GM12878 (cell line): ENCODE data around the gene TNFSF15. TPM values are rescaled to one million over a fixed set of nuclear protein-coding genes. Genes with fewer than 3 reads are reported as not detected.

Experiments
- ATAC-seq: fragments of 200-7000 bp; cut with Tn5 transposase; 3 replicates; pipeline ENCODE4 v1.9.1; 2020; ENCODE audit warnings: mild to moderate bottlenecking, moderate library complexity
- BruUV-seq: library from RNA; stranded (reverse); fragments of 400-500 nt; replicated peaks from 2 replicates; lab custom pipeline; 2021; lab: Mats Ljungman, UMichigan
- CTCF ChIA-PET: fragments of 300-600 bp; sonication (Branson Sonifier 250); formaldehyde crosslinking; extraction: SDS; loops from one replicate; lab custom pipeline; 2021; ENCODE audit warnings: inconsistent platforms; lab: Yijun Ruan, JAX
- POLR2A ChIA-PET: fragments of 350-600 bp; formaldehyde crosslinking; extraction: SDS; loops from one replicate; lab custom pipeline; 2021; ENCODE audit warnings: inconsistent platforms; lab: Charles Lee
- RAD21 ChIA-PET: fragments of 300-600 bp; sonication (Branson Sonifier 250); formaldehyde crosslinking; loops from one replicate; lab custom pipeline; 2023; ENCODE audit warnings: antibody characterized with exemption; ENCODE audit not compliant: unreplicated experiment; lab: Charles Lee
- SMC1A ChIA-PET: fragments of 300-600 bp; sonication (Branson Sonifier 250); formaldehyde crosslinking; loops from one replicate; lab custom pipeline; 2023; ENCODE audit not compliant: unreplicated experiment, uncharacterized antibody; lab: Charles Lee
- DNase-seq: peaks from one replicate; pipeline ENCODE4 v3.0.0-alpha.2; 2011; ENCODE audit warnings: low read depth, low spot score
- FAIRE-seq: peaks from 3 replicates; lab custom pipeline; 2011; peaks lifted over from hg19 to GRCh38; lab: Jason Lieb, UNC
- H2AFZ ChIP-seq: 2 replicates; pipeline ENCODE4 v1.6.0; 2011; ENCODE audit warnings: low read depth, low read length, control low read depth; ENCODE audit not compliant: control insufficient read depth
- H3K27ac ChIP-seq: 2 replicates; pipeline ENCODE4 v1.5.1; 2011; ENCODE audit warnings: control low read depth; ENCODE audit not compliant: control insufficient read depth, insufficient read depth
- H3K27me3 ChIP-seq, 2 experiments: replicated peaks in 1 of 2; 2 replicates each; pipeline versions ENCODE4 v1.6.0 to v1.6.1; 2011; ENCODE audit warnings: low read length in 1 of 2; ENCODE audit not compliant: control insufficient read depth in 2 of 2, insufficient read depth in 2 of 2
- H3K36me3 ChIP-seq, 2 experiments: 2 replicates each; pipeline ENCODE4 v1.5.1; 2011; ENCODE audit warnings: low read length in 1 of 2; ENCODE audit not compliant: control insufficient read depth in 2 of 2, insufficient read depth in 2 of 2
- H3K4me1 ChIP-seq: 2 replicates; pipeline ENCODE4 v1.6.1; 2011; ENCODE audit warnings: mild to moderate bottlenecking, low read length, moderate library complexity, mixed read lengths; ENCODE audit not compliant: control insufficient read depth, insufficient read depth
- H3K4me2 ChIP-seq: 2 replicates; pipeline ENCODE4 v1.6.0; 2011; ENCODE audit warnings: control low read depth; ENCODE audit not compliant: control insufficient read depth, insufficient read depth
- H3K4me3 ChIP-seq: fragments of 200-600 bp; sonication (generic); 2 replicates; pipeline ENCODE4 v1.5.1; 2016
- H3K79me2 ChIP-seq: 2 replicates; pipeline ENCODE4 v1.6.0; 2011; ENCODE audit warnings: low read length; ENCODE audit not compliant: control insufficient read depth, insufficient read depth
- H3K9ac ChIP-seq: 2 replicates; pipeline ENCODE4 v1.8.0; 2011; ENCODE audit warnings: low read length, control low read depth, mixed read lengths; ENCODE audit not compliant: control insufficient read depth, insufficient read depth
- H3K9me3 ChIP-seq: replicated peaks from 3 replicates; pipeline ENCODE4 v1.5.1; 2011; ENCODE audit warnings: mild to moderate bottlenecking, low read length; ENCODE audit not compliant: control insufficient read depth, insufficient read depth
- H4K20me1 ChIP-seq: 2 replicates; pipeline ENCODE4 v1.6.0; 2011; ENCODE audit not compliant: control insufficient read depth, insufficient read depth
- CHD2 ChIP-seq: IDR thresholded peaks from 2 replicates; pipeline ENCODE4 v1.6.1; 2011; ENCODE audit warnings: low read depth, low read length, improper control_type of control experiment, borderline replicate concordance
- IKZF1 ChIP-seq: fragments of 450-650 bp; conservative IDR thresholded peaks from 2 replicates; pipeline ENCODE4 v1.6.1; 2017; ENCODE audit warnings: antibody characterized with exemption, mild to moderate bottlenecking
- MTA3 ChIP-seq: IDR thresholded peaks from 2 replicates; pipeline ENCODE4 v1.6.1; 2012; ENCODE audit warnings: low read length, inconsistent platforms, borderline replicate concordance
- NR2C1 ChIP-seq: fragments of 450-650 bp; IDR thresholded peaks from 2 replicates; pipeline ENCODE4 v1.6.1; 2017; ENCODE audit warnings: antibody characterized with exemption, mild to moderate bottlenecking, moderate library complexity
- SREBF1 ChIP-seq: IDR thresholded peaks from 2 replicates; pipeline ENCODE4 v1.6.1; 2012; ENCODE audit warnings: mild to moderate bottlenecking, low read length
- WGBS: methylation state at CpG from one replicate; pipeline ENCODE4 v1.1.6; 2016; ENCODE audit warnings: low lambda C conversion rate; ENCODE audit not compliant: insufficient replicate concordance, insufficient coverage; ENCODE audit errors: missing lambda C conversion rate; 5-methylcytosine and 5-hydroxymethylcytosine counted together
- in situ Hi-C: fragments of 300-500 bp; cut with MboI; formaldehyde crosslinking; loops from 9 replicates; pipeline ENCODE4 v1.14.3; 2018; ENCODE audit warnings: mixed read lengths
- intact Hi-C: fragments of 100-400 bp; cut with micrococcal nuclease; formaldehyde crosslinking; loops from one replicate; pipeline ENCODE4 v1.14.2; 2022; ENCODE audit not compliant: unreplicated experiment
- polyA plus RNA-seq, 11 experiments: library from polyadenylated mRNA; depleted of rRNA in 4 of 11; unstranded in 6 of 11; stranded (reverse) in 5 of 11; fragments of >200 nt; fragmentation: Nextera tagmentation in 4 of 11; fragmentation: Illumina TruSeq in 1 of 11; extraction: Ambion mirVana in 4 of 11; extraction: Trizol in 1 of 11; gene quantifications; 1 replicate in 1 of 11; 2 replicates in 10 of 11; pipeline versions ENCODE4 v1.2.1 to v1.2.3, GENCODE V29; 2011 to 2016; ENCODE audit warnings: inconsistent platforms in 2 of 11, missing spikeins in 2 of 11, low read depth in 1 of 11
- total RNA-seq, 4 experiments: library from RNA; depleted of rRNA in 3 of 4; stranded (reverse); fragments of >200 nt in 3 of 4; fragmentation: Illumina TruSeq in 1 of 4; extraction: Trizol in 1 of 4; gene quantifications; 2 replicates each; pipeline versions ENCODE4 v1.2.1 to v1.2.3, GENCODE V29; 2013 to 2021
- TF ChIP-seq, protein P1 (sequence below): fragments of 450-650 bp; IDR thresholded peaks from 2 replicates; pipeline ENCODE4 v1.6.1; 2017; ENCODE audit warnings: mild to moderate bottlenecking, moderate library complexity
- TF ChIP-seq, protein P2 (sequence below): fragments of 450-650 bp; IDR thresholded peaks from 2 replicates; pipeline ENCODE4 v1.6.1; 2017; ENCODE audit warnings: low read depth, mild to moderate bottlenecking, moderate library complexity
- TF ChIP-seq, protein P3 (sequence below): fragments of 450-650 bp; IDR thresholded peaks from 2 replicates; pipeline ENCODE4 v1.6.1; 2016; ENCODE audit warnings: mild to moderate bottlenecking
- TF ChIP-seq, protein P4 (sequence below): fragments of 450-650 bp; IDR thresholded peaks from 2 replicates; pipeline ENCODE4 v1.6.1; 2017; ENCODE audit warnings: mild to moderate bottlenecking, moderate library complexity

Gene TNFSF15
- total and polyA plus RNA-seq, 10 of the 15 experiments (the other 5 are each of a cell fraction or from before 2014, with no cell fraction given) = 0.03 TPM; not detected in 9

DNA sequence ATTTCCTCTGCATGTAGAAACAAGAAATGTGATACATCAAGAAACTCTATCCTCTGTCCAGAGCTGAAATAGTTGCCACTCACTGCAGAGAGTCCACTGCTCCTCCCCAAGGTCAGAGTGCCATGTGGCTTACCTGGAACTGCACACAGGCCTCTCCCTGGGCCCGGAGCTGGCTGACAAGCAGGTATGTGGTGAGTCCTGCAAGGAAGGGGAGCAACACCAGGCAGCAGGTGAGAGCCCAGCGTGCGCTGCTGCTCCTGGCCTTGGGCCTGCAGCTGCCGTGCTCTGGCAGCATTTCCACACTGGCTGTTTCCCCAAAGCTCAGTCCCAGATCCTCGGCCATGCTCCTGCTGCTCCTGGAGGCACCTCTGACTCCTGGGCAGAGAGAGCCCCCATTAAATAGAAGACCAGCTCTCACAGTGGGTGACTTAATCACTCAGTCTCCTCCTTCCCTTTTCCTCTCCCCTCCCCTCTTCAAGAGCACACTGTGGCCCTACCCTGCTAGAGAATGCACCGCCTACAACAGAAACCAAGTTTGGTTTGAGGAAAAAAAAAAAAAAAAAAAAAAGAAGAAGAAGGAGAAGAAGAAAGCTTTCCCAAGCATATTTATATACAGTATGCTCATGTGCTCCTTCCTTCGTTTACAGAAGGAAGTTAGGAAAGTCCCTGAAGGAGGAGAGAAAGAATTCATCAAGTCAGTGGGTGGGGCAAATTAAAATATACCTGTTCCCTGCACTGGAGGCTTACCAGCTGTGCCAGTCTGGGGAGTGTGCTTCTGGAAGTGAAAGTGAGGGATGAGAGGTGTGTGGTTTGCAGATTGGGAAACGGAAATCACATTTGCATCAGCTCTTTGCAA lies at the start of gene TNFSF15 (continued):
- TF ChIP-seq, protein P1, sequence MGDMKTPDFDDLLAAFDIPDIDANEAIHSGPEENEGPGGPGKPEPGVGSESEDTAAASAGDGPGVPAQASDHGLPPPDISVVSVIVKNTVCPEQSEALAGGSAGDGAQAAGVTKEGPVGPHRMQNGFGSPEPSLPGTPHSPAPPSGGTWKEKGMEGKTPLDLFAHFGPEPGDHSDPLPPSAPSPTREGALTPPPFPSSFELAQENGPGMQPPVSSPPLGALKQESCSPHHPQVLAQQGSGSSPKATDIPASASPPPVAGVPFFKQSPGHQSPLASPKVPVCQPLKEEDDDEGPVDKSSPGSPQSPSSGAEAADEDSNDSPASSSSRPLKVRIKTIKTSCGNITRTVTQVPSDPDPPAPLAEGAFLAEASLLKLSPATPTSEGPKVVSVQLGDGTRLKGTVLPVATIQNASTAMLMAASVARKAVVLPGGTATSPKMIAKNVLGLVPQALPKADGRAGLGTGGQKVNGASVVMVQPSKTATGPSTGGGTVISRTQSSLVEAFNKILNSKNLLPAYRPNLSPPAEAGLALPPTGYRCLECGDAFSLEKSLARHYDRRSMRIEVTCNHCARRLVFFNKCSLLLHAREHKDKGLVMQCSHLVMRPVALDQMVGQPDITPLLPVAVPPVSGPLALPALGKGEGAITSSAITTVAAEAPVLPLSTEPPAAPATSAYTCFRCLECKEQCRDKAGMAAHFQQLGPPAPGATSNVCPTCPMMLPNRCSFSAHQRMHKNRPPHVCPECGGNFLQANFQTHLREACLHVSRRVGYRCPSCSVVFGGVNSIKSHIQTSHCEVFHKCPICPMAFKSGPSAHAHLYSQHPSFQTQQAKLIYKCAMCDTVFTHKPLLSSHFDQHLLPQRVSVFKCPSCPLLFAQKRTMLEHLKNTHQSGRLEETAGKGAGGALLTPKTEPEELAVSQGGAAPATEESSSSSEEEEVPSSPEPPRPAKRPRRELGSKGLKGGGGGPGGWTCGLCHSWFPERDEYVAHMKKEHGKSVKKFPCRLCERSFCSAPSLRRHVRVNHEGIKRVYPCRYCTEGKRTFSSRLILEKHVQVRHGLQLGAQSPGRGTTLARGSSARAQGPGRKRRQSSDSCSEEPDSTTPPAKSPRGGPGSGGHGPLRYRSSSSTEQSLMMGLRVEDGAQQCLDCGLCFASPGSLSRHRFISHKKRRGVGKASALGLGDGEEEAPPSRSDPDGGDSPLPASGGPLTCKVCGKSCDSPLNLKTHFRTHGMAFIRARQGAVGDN = no peak
- TF ChIP-seq IKZF1 (peak; percentile 45), CHD2 (no peak)
- TF ChIP-seq, protein P2, sequence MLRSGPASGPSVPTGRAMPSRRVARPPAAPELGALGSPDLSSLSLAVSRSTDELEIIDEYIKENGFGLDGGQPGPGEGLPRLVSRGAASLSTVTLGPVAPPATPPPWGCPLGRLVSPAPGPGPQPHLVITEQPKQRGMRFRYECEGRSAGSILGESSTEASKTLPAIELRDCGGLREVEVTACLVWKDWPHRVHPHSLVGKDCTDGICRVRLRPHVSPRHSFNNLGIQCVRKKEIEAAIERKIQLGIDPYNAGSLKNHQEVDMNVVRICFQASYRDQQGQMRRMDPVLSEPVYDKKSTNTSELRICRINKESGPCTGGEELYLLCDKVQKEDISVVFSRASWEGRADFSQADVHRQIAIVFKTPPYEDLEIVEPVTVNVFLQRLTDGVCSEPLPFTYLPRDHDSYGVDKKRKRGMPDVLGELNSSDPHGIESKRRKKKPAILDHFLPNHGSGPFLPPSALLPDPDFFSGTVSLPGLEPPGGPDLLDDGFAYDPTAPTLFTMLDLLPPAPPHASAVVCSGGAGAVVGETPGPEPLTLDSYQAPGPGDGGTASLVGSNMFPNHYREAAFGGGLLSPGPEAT = peak; percentile 49; the same call in 1 of the 2 replicates

GRCh38 chr9:114855488-114855887 lies 49.6 kb upstream of the TNFSF15 start:
- intact Hi-C loops = no loop called here
- Histone ChIP-seq H3K4me3 (no peak overlapping the region), H3K9me3 (no peaks in the 10 kb centered on the region; the same call in 1 of the 3 replicates), H3K79me2 (no peaks in the 10 kb centered on the region), H4K20me1 (no peaks in the 10 kb centered on the region), H3K9ac (no peak overlapping the region), H3K36me3 (no peaks in the 10 kb centered on the region), H3K4me1 (no peaks in the 10 kb centered on the region), H3K4me2 (no peak overlapping the region), H3K27me3 (peaks cover 0 to 3% of the 10 kb centered on the region in 2 experiments; a peak in 2 of 4 replicates), H2AFZ (no peak overlapping the region), H3K27ac (no peak overlapping the region)
- ChIA-PET POLR2A (no interaction called here), CTCF (interaction anchor here (1.4 kb wide), 1 partner anchor 58 kb away, joined by 3 read pairs; no protein-coding TSS in a partner anchor), SMC1A (no interaction called here), RAD21 (no interaction called here)
- ATAC-seq (no peak), DNase-seq (no peak), FAIRE-seq (no peak)
- in situ Hi-C loops = no loop called here
- BruUV-seq = no TSS peak
- WGBS = 0% methylated on average over 2 of the region's 2 CpGs
- TF ChIP-seq, protein P3, sequence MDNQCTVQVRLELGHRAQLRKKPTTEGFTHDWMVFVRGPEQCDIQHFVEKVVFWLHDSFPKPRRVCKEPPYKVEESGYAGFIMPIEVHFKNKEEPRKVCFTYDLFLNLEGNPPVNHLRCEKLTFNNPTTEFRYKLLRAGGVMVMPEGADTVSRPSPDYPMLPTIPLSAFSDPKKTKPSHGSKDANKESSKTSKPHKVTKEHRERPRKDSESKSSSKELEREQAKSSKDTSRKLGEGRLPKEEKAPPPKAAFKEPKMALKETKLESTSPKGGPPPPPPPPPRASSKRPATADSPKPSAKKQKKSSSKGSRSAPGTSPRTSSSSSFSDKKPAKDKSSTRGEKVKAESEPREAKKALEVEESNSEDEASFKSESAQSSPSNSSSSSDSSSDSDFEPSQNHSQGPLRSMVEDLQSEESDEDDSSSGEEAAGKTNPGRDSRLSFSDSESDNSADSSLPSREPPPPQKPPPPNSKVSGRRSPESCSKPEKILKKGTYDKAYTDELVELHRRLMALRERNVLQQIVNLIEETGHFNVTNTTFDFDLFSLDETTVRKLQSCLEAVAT = no peak
- TF ChIP-seq, protein P4, sequence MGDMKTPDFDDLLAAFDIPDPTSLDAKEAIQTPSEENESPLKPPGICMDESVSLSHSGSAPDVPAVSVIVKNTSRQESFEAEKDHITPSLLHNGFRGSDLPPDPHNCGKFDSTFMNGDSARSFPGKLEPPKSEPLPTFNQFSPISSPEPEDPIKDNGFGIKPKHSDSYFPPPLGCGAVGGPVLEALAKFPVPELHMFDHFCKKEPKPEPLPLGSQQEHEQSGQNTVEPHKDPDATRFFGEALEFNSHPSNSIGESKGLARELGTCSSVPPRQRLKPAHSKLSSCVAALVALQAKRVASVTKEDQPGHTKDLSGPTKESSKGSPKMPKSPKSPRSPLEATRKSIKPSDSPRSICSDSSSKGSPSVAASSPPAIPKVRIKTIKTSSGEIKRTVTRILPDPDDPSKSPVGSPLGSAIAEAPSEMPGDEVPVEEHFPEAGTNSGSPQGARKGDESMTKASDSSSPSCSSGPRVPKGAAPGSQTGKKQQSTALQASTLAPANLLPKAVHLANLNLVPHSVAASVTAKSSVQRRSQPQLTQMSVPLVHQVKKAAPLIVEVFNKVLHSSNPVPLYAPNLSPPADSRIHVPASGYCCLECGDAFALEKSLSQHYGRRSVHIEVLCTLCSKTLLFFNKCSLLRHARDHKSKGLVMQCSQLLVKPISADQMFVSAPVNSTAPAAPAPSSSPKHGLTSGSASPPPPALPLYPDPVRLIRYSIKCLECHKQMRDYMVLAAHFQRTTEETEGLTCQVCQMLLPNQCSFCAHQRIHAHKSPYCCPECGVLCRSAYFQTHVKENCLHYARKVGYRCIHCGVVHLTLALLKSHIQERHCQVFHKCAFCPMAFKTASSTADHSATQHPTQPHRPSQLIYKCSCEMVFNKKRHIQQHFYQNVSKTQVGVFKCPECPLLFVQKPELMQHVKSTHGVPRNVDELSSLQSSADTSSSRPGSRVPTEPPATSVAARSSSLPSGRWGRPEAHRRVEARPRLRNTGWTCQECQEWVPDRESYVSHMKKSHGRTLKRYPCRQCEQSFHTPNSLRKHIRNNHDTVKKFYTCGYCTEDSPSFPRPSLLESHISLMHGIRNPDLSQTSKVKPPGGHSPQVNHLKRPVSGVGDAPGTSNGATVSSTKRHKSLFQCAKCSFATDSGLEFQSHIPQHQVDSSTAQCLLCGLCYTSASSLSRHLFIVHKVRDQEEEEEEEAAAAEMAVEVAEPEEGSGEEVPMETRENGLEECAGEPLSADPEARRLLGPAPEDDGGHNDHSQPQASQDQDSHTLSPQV = no peak
- no peak for TF ChIP-seq MTA3
- no peak for TF ChIP-seq NR2C1
- TF ChIP-seq SREBF1 = no peak
